Activated CD4-positive, alpha-beta T cell treated with anti-CD3 and anti-CD28 coated beads for 48 hours (primary cell): ENCODE results near the gene ZDHHC19.
A peak's percentile ranks its signal among the peaks of the same experiment; 100 is the strongest.
"Not testable (repeated sequence)": the region's sequence is repeated elsewhere in the genome, so short reads cannot be mapped to it uniquely, and the experiment has no call there.

Experiments
- DNase-seq: peaks from one replicate; pipeline ENCODE4 v3.0.0-alpha.2; 2020

Gene ZDHHC19

DNA sequence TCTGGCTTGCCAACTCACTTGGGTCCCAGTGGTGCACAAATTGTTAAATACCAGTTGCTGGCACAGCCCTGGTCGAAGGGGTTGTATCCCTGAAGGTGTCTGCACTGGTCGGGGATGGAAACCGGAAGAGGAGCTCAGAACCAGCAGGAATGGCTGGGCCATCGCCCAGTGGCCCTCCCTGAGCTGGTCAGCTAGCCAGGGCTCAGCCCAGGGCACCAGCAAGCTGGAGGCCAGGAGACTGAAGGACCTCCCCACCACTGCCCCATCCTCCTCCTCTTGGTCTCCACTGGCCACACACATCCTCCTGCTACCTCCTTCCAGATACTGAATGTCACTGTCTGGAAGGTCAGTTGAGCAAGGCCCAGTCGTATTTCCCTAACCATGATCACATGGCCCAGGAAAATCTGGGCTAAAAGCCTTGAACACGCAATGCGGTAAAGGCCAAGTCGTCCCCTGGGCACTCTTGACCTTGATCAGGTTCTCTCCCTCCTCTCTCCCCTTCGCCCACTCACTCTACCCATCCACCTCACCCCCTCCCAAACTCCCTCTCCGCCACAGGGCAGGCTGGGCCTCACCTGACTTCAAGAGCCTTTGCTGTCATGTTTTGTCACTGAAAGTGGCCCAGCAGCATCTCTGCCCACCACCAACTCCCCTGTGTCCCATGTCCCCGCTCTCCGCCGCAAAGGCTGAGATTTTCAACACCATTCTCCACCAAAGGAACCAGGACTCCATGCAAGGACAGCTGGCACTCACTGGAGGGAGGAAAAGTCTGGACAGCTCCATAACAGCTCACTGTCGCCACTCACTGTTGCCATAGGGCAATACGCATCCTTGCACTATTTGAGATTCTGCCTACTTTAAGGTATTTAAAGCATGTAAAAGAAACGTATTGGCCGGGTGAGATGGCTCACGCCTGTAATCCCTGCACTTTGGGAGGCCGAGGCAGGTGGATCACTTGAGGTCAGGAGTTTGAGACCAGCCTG lies 12.1 kb downstream of the ZDHHC19 start:
- no peak for DNase-seq

GRCh38 chr3:196198081-196198675 lies 13.0 kb downstream of the ZDHHC19 start:
- DNase-seq = no peak

DNA sequence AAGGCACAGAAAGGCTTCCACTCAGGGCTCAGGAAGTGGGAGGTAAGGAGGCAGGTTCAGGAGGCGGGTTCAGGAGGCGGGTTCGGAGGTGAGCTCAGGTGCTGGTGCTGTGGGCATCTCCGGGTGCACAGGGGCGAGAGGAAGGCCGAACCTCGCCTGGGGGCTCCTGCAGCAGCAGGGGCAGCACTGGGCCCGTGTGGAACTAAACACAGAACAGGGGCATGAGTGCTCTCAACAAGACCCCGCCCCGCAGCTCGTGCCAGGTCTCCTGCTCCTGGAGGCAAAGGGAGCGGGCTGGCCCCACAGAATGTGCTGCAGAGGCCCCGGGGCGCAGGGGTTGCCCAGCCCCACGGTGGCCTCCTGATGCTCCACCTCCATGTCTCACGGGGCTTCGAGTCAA lies 13.7 kb downstream of the ZDHHC19 start:
- DNase-seq = no peak

DNA sequence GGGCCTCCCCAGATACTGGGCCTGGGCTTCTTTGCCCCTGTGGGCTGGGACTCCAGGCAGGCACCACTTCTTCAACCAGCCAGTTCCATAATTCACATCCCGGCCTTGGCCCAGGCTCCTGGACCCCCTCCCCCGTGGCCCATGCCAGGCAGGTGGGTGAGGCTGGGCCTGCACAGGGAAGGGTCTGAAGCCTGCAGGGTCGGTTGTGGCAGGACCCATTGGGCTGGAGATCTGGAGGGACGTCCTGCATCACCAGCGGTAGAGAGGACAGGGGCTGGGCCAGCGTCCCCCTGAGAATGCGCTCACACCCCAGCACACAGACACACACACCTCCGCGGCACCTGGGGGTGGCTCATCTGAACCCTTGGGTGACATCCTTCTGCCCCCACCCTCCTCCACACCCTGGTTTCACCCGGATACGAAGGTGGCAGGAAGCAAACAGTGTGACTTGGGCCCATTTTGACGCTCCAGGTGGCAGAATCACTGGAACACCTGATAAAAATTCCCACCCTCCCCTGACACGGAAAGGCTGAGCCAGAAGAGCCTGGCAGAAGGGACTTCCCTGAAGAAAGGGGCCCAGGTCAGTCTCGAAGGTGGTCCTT lies 15.4 kb downstream of the ZDHHC19 start:
- no peak for DNase-seq

DNA sequence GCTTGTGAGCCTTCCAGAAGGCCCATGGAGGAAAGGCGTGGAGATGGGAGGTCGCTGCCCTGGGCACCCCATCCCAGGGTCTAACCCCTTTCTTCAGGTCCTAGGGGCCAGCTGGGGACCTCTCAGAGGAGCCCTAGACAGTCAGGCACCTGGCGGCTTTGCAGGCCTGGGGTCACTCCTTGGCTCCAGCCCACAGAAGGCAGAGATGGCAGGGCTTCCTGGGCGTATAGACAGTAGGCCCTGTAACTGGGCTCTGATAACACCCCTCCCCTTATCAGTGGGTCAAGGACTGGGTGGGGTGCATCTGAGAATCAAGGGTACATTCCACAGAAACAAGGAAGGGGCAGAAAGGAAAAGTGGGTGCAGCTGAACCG lies 16.7 kb downstream of the ZDHHC19 start:
- no peak for DNase-seq

DNA sequence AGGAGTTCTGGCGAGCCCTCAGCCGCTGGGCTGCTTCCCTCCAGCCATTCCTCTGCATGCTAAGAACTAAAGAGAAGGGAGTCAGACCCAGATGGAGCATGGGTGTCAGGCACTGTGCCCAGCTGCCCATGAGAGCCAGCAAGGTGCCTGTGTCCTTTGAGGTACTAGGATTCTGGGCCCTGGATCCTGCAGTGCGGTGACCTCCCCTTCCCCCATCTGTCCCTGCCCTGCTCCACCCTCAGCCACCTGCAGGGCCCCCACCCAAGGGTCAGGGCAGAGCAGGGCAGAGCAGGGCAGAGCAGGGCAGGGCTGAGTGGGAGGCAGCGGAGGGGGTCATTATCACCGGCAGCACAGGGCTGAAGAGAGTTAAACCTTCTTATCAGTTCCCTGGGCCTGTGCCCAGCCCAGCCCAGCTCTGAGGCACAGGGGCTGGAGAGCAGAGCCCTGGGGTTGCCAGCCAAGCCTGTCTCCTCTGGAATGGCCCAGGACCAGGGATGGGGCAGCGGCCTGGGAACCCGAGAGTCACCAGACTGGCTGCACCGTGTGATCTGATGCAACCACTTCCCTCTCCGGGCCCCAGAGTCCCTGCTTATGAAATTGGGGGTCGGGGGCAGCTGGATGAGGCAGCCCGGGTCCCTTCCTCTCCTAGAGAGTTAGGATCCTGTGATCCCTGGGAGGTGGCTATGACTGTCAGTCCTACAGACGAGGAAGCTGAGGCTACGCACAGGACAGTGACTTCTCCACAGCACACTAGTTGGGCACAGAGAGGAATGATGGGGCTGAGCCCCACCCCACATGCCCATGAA lies 17.3 kb downstream of the ZDHHC19 start:
- DNase-seq = no peak

DNA sequence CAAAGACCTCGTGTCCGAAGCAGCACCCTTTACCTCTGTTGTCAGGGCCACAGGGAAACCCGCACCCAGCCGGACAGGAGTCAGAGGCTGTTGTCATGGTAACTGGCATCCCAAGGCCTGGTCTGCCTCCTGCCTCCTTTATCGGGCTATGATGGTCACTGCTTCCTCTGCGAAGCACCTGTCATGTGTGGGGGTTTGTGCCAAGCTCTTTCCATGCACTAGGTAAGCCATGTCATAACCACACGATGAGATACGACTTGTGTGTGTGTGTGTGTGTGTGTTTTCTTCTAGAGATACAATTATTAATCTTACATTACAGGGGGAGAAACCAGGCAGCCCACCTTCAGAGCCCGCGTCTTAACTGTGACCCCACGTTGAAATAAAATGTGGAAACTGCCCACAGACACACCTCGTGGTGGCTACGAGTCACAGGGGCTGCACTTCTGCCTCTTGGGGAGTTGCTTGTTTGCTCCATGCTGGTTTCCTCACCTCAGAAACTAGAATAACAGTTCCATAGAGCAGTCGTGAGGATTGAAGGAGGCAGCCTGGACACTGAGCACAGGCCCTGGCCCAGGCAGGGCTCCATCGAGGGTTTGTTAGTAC lies 18.0 kb downstream of the ZDHHC19 start:
- no peak for DNase-seq

DNA sequence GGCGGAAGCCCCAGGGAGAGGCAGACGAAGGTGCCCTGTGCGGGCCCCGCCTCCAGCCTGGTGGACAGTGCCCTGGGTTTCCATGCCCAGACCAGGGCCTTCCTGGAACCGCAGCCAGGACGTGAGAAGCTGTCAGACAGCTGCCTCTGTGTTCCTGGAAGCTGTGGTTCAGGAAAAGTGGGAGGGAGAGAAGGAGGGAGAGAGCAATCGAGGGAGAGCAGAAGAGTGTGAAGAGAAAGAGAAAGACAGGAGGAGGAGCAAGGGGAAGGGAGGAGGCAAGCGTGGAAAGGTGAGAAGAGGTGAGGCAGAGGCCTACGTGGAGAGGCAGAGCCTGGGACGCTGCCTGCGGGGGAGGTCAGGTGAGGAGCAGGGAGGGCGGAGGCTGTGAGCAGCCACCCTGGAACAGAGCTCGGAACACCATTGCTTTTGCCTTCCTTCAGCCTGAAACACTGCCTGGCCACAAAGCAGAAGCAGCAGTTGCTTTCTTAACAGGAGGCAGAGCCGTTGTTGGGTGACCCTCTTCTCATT lies 18.6 kb downstream of the ZDHHC19 start:
- DNase-seq = peak; percentile 38

- DNase-seq = peak; percentile 48
These were observed 19.1 kb downstream of the ZDHHC19 start for GRCh38 chr3:196192036-196192523.

- no peak for DNase-seq
These were observed 21.4 kb downstream of the ZDHHC19 start for GRCh38 chr3:196189566-196190347.

DNA sequence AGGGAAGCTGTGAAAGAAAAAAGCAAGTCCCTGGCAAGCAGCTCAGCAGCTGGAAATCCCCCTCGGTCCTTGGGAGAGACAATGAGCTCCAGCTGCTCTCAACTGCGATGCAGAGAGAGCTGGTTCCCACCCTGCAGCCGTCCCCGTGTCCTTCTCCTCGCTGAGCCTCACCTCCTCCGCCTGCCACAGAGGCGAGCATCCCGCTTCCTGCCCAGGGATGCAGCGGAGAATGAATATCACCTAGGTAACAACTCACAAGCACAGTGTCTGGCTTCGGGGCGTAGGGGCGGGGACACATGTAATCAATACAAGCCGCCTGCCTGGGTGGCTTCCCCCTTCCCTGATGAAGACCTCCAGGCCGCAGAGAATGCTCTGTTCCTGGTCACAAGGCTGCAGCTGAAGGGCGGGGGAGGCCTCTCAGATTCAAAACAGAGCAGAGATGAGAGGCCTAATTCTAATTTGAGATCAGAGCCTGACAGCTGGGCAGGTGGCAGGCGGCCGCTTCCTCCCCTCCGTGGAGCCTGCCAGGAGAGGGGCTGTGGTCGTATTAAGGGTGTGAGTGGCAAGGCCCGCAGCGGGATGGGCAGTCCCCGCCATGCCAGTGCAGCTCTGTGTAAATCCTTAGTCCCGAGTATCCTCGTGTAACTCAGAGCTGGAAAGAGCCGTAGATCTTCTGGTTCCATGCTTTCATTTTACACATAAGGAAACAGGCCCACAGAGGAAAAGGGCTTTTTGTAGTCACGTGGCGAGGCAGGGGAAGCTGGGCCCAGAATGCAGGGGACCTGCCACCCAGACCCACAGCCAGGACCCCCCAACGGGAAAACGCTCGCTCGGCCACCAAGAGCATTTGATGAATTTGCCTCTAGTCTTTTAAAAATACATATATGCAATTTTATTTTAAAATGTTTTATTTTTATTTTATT lies 24.3 kb downstream of the ZDHHC19 start:
- no peak for DNase-seq

GRCh38 chr3:196184881-196185280 lies 26.3 kb downstream of the ZDHHC19 start:
- no peak for DNase-seq

DNA sequence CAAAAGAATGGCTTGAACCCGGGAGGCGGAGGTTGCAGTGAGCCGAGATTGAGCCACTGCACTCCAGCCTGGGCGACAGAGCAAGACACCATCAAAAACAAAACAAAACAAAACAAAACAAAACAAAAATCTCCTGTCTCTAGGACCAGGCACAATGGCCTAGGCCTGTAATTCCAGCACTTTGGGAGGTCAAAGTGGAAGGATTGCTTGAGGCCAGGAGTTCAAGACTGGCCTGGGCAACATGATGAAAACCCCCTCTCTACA lies 27.1 kb downstream of the ZDHHC19 start:
- DNase-seq = not testable (repeated sequence)

GRCh38 chr3:196181127-196181546 lies 30.1 kb downstream of the ZDHHC19 start:
- DNase-seq = no peak

DNA sequence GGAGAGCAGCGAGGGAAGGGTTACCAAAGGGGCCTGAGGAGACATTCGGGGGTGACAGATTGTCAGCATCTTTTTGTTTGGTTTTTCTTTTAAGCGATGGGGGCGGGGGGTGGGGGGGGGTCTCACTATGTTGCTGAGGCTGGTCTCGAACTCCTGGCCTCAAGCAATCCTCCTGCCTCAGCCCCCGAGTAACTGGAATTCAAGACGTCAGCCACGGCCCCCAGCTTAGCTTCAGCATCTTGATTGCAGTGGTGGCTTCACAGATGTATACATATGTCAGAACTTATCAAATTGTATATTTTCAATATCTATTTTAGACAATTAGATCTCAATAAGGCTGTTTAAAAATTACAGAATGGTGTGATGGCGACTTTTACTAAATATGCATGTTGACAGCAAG lies 30.9 kb downstream of the ZDHHC19 start:
- no peak for DNase-seq

- peak; percentile 89 for DNase-seq
These were observed 31.6 kb downstream of the ZDHHC19 start for GRCh38 chr3:196179380-196180308.

GRCh38 chr3:196178993-196179379 lies 32.2 kb downstream of the ZDHHC19 start:
- DNase-seq = no peak

- no peak for DNase-seq
These were observed 33.2 kb downstream of the ZDHHC19 start for GRCh38 chr3:196177967-196178366.

DNA sequence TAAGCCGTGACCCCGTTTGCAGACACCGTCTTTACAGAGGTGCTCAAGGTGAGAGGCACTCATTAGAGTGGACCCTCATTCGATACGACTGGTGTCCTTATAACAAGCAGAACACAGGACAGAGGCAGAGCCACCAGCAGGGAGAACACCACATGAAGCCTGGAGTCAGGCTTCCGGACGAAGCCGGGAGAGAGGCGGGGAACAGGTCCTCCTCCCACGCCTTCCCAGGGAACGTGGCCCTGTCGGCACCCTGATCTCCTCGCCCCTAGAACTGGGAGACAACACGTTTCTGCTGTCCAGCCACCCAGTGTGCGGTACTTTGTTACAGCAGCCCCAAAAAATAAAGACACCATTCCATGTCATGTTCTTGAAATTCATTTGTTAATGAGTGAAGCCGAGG lies 33.6 kb downstream of the ZDHHC19 start:
- no peak for DNase-seq
